Activated CD8-positive, alpha-beta memory T cell treated with anti-CD3 and anti-CD28 coated beads for 36 hours (primary cell): ENCODE results near the gene SEMA3B. TPM values are rescaled to one million over a fixed set of nuclear protein-coding genes. Genes with fewer than 3 reads are reported as not detected.

Experiments
- CTCF ChIA-PET: fragments of 350-600 bp; sonication (Branson Sonifier 250); formaldehyde crosslinking; loops from one replicate; lab custom pipeline; 2021; ENCODE audit warnings: antibody characterized with exemption; lab: Charles Lee
- POLR2A ChIA-PET: fragments of 350-600 bp; sonication (Branson Sonifier 250); formaldehyde crosslinking; loops from one replicate; lab custom pipeline; 2021; ENCODE audit warnings: antibody characterized with exemption; lab: Charles Lee
- total RNA-seq, 2 experiments: library from RNA; stranded (reverse); gene quantifications; one replicate each; pipeline ENCODE4 v1.2.3, GENCODE V29; 2021

Gene SEMA3B
- total RNA-seq, 2 experiments from 2014 or later, result 0.40 to 0.46 TPM

DNA sequence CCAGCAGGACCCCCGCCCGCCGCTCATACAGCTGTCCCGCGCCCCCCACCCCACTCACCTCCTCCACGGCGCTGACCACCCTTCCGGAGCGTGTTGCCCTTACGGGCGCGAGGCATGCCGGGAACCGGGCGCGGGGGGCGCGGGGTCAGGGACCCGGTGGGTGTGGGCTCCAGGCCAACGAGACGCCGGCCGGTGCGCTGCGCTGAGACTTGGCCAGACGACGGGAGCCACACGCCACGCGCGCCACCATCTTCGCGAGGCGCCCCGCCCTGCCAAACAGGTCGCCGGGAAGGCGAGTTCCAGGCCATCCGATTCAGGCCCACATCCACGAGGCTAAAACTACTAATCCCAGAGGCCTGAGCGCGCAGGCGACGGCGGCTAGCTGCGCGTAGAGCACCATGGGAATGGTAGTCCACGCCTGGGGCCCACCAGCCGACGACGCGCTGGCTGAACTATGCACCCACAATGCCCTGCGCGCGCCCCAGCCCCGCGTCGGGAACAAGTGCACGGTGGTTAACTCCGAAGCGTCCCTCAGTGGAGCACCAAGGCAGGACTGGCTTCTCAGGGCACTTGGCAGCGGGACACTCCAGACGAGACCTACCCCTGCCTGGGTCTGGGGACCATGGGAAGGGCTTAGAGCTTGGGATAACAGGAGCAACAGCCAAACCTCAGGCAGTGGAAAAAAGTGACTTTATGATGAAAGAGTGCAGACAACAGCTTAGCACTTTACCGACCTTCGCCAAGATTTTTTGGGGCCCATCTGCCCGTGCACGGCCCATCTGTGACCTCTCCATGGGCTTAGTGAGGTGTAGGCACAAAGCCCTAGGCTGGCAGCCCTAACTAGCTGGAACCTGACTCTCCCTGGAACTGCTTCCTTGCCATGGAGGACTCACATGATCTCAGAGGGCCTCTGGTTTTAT is 23.5 kb downstream of the SEMA3B start, which contains the start of gene IFRD2:
Gene IFRD2, minus strand, starts transcription at position 271 of the 920 bp plus-strand sequence. Its CDS starts 155 bp downstream, at position 116.
- CTCF ChIA-PET, result interaction anchor here (0.6 to 2.3 kb wide), 10 partner anchors 17 to 112 kb away, joined by 3 to 11 read pairs (median 4); partner anchors contain the start of gene GNAI2
- POLR2A ChIA-PET, result interaction anchor here (0.5 to 1.4 kb wide), 13 partner anchors 10 to 60 kb away, joined by 3 to 9 read pairs (median 4); partner anchors contain the start of genes CYB561D2, LSMEM2 and NPRL2

DNA sequence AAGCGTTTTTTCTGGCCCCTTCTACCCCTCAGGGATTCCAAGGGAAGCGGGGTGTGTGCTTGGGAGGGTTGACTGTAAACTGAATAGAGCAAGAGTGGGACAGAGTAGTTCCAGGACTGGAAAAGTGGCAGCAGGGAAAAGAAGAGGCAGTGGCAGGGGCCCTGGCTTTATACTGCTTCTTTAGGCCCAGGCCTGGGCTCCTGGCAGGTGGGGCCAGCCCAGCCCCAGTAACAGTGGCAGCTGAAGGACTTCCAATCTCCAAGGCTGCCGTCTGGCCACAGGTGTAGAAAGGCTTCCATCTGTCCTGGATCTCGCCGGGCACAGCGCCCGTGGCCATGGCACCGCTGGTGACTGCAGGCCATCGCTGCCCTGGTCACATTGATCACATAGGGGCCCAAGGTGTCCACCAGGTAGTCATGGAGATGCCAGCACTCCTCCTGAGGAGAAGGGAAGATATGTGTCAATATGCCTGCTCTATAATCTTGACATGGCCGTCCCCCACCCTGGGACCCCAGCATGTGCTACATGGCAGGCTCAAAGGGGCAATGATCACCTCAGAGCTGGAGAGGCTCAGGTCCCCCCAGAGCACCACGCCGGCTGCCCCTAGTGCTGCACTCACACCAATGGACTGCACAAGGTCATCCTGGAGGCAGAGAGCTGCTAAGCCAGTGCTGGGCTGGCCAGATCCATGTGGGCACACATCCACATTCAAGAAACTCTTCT is 24.3 kb downstream of the SEMA3B start:
- CTCF ChIA-PET, result interaction anchor here (1.0 to 1.3 kb wide), 4 partner anchors 43 to 85 kb away, joined by 3 to 6 read pairs (median 3); partner anchors contain the start of gene GNAI2
- POLR2A ChIA-PET, result interaction anchor here (0.5 to 1.3 kb wide), 4 partner anchors 12 to 47 kb away, joined by 3 to 9 read pairs (median 4); no protein-coding TSS in a partner anchor

DNA sequence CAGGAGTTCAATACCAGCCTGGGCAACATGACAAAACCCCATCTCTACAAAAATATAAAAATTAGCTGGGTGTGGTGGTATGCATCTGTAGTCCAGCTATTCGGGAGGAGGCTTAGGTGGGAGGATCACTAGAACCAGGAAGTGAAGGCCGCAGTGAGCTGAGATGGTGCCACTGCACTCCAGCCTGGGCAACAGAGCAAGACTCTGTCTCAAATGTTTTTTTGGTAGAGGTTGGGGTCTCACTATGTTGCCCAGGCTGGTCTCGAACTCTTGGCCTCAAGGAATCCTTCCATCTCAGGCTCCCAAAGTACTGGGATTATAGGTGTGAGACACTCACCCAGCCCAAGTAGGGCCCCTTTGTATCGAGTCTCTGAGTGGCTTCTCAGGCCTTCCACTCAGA is 25.1 kb downstream of the SEMA3B start:
- ChIA-PET CTCF (no interaction called here), POLR2A (no interaction called here)

DNA sequence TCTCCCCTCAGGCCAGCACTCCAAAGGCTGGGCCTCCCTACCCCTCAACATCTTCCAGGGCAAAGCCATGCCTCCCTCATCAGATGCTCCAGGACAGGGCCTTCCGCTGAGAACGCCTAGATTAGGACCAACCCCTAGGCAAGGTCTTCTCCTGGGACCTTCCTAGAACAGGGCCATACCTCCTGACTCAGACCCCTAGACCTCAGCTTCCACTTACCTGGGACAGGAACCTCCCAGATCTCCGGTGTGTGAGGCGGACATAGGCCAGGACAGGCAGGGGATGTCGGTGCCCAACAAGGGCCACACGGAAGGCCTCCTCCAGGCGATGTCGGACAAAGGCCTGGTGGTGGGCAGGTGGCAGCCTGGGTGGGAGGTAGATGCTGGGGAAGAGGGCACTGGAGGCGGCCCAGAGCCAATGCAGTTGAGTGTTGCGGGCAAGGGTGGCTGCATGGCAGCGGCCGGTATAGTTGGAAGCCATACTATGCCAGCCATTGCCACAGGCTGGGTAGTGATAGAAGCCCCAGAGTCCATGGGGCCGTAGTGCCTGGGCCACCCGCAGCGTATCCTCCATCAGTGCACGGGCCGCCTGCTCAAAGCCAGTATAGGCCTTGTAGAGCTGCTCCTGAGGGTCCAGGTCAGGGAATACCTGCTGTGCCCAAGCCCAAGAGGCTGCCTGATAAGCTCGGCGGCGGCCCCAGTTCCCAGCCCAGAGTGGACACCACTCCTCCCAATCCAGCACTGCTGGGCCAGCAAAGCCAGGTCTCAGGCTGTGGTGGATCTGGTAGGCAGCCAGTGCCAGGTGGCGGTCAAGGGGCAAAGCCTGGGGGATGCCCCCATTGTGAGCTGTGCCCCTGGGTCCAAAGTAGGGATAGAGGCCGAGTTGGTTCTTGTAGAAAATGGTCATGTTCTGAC is 25.8 kb downstream of the SEMA3B start:
- CTCF ChIA-PET, result no interaction called here

DNA sequence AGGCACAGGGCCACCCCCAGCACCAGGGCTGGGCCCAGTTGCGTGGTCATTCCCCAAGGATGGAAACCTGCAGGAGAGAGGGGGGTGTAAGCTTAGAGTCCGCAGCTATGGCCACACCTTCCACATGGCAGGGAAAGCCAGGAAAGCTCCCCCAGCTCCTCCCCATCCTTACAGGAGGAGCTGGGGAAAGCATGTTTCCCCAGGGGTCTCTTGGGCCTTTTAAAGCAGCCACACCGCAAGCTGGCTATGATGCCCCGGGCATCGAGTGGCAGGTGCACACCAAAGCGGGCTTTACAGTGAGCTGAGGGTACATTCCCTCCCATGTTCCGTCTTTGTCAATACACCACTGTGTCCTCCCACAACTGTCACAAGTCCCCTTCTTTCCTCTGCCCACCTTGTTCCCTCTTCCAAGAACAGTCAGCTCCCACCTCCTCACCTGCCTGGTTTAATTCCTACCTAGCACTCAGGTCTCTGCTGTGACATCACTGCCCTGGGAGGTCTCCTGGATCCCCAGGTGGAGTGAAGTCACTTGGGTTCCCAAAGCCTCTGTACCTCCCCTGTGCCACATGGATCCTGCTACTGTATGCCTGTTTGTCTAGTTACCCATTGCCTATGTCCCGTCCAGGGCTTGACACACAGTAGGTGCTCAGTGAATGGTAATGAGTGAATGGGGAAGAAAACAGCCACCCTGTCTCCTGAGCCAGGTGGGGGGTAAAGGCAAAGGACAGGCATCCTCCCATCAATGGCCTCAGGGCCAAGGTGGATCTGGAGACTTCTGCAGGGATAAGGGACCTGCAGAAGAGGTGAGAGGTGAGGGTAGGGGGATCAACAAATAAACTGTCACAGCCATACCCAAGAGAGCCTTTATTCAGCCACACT is 26.8 kb downstream of the SEMA3B start:
- CTCF ChIA-PET, result no interaction called here
- POLR2A ChIA-PET, result no interaction called here

More for the DNA sequence above, 25.8 kb downstream of the SEMA3B start:
- POLR2A ChIA-PET, result no interaction called here

DNA sequence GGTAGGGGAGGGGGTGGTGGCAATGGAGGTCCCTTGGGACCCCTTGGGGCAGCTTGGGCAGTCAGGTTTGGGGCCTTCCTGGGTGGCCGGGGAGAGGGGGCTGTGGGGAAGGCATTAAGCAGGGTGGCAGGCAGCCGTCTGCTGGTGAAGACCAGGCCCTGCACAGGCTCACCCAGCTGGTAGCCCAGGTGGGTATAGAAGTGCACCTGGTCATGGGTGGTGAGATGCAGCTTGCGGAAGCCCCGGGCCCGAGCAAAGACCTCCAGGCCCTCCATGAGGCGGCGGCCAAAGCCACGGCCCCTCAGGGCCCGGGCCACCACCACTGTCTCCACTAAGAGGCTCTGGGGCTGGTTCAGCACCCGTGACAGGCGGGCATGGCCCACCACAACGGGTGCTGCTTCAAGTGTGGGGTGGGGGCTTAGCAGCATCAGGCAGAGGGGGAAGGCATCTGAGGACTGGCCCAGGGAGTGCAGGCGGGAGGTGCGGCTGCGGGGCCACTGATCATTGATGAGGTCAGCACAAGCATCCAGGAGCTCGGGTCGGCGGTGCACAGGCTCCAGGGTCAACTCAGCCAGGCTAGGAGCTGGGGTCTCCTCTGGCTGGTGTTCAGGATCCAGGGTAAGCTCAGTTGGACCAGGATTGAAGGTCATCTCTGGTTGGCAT is 27.9 kb downstream of the SEMA3B start:
- POLR2A ChIA-PET, result interaction anchor here (0.9 kb wide), 1 partner anchor 40 kb away, joined by 4 read pairs; no protein-coding TSS in a partner anchor
- CTCF ChIA-PET, result interaction anchor here (0.6 kb wide), 1 partner anchor 25 kb away, joined by 3 read pairs; no protein-coding TSS in a partner anchor

DNA sequence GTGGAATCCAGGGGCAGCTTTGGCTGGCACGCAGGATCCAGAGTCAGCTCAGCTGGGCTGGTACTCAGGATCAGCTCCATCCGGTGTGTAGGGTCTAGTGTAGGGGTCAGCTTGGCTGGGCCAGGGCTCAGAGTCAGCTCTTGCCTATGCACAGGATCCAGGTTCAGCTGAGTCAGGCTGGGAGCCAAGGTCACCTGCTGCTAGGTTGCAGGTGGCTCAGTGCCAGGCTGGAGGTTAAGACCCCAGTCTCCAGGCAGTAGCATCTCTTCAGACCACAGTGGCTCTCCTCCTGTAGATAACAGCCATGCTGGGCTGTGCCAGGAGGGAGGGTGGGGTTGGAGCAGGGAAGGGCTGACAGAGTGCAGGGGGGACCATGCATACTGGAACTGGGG is 28.4 kb downstream of the SEMA3B start:
- ChIA-PET POLR2A (interaction anchor here (0.9 kb wide), 1 partner anchor 39 kb away, joined by 4 read pairs; no protein-coding TSS in a partner anchor), CTCF (interaction anchor here (3.0 kb wide), 1 partner anchor 27 kb away, joined by 11 read pairs; no protein-coding TSS in a partner anchor)

DNA sequence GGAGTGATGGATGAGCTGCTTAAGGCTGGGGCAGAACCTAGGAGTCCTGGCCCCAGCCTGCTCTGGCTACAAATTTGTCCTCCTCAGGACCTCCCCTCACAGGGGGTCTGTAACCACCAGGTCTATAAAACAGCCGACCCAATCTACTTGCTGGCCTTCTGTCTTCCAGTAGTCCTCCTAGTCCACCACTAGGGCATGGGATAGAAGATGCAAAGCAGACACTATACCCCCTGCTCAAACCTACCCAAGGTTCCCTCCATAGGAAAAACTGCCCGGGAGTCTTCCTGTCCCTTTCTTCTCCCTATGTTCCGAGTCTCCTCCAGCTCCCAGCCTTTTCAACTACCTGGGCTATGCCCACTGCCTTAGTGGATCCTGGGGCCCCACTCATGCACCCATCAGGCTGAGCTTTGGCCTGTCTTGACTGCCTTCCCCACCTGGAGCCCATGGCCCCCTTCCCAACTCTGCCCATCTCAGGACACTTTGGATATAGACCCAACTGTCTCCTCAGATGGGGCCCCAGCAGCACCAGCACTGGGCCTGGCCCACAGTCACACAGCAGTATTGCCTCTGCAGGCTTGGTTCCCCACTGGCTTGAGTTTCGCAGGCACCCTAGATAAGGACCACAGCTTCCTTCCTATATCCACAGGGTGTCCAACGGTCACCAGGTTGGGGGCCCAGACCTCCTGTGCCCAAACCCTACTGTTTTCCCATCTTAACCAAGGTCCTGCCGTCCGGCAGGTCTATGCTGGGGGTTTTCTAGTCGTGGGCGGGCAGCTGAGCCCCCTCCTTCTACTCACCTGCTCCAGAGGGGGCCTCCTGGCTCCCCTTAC is 29.2 kb downstream of the SEMA3B start:
- CTCF ChIA-PET, result interaction anchor here (0.6 to 3.0 kb wide), 8 partner anchors 9 to 176 kb away, joined by 3 to 16 read pairs (median 6); partner anchors contain the start of gene TUSC2
- POLR2A ChIA-PET, result interaction anchor here (0.5 to 2.3 kb wide), 7 partner anchors 10 to 50 kb away, joined by 3 to 17 read pairs (median 4); no protein-coding TSS in a partner anchor

DNA sequence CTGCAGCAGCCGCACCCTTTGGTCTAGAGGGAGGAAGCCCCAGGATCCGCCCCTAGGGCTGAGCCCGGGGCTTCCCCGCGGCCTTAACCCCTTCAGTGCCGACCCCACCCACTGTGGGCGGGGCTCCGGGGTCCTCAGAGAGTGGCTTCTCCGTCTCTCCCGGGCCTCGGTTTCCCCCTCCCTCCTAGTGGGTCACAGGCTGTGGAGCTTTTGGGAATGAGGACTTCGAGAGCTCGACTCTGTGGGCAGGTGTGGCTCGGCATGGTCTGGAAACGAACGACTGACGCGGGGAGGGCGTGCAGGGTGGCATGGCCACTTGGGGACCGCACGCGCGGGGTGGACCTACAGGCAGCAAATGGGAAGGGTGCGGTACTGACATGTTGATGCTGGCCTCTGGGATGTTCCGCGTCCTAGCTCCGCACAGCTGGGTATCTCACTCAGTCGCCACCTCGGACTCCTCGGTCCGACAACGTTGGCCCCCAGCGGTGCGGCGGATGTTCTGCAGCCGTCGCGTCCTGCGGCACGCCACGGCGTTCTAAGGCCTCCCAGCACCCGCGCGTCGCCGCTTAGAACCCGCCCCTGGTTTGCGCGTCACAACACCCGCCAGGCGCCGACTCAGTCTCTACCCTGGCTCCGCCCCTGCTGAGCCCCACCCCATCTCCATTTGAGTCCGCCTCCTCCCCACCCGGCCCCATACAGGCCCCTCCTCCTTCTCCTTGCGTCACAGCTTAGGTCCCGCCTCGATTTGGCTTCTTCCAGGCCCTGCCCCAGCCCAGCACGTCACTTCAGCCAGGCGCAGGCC is 30.1 kb downstream of the SEMA3B start, which contains the start of the genes HYAL3 and NAA80:
Gene HYAL3, minus strand, starts transcription at position 570 of the 802 bp plus-strand sequence. CDS start 3,803 bp downstream, outside the sequence.
Gene NAA80, minus strand, starts transcription at position 570 of the 802 bp plus-strand sequence. CDS start 1,942 bp downstream, outside the sequence.
- ChIA-PET POLR2A (interaction anchor here (0.6 to 2.3 kb wide), 11 partner anchors 10 to 1201 kb away, joined by 3 to 17 read pairs (median 6); partner anchors contain the start of genes CYB561D2, DCAF1, HYAL2 and NPRL2), CTCF (interaction anchor here (1.0 to 3.0 kb wide), 9 partner anchors 10 to 177 kb away, joined by 3 to 16 read pairs (median 5); partner anchors contain the start of gene TUSC2)

DNA sequence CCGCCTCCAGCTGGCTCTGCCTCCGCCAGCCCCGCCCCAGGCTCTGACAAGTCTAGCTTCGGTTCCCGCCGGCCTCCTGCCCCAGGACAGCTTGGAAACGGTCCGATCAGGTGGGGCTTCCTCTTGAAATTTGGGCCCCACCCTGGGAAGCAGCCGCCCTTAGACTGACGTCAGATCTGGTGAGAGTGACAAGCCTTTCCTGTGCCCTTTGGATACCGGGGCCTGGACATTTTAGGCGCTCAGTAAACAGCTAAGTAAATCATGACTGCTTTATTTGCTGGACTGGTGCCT is 30.6 kb downstream of the SEMA3B start:
- POLR2A ChIA-PET, result interaction anchor here (0.6 to 2.3 kb wide), 10 partner anchors 11 to 1200 kb away, joined by 3 to 17 read pairs (median 6); partner anchors contain the start of genes CYB561D2, DCAF1, HYAL2 and NPRL2
- CTCF ChIA-PET, result interaction anchor here (1.2 to 3.0 kb wide), 7 partner anchors 15 to 177 kb away, joined by 3 to 16 read pairs (median 5); no protein-coding TSS in a partner anchor

DNA sequence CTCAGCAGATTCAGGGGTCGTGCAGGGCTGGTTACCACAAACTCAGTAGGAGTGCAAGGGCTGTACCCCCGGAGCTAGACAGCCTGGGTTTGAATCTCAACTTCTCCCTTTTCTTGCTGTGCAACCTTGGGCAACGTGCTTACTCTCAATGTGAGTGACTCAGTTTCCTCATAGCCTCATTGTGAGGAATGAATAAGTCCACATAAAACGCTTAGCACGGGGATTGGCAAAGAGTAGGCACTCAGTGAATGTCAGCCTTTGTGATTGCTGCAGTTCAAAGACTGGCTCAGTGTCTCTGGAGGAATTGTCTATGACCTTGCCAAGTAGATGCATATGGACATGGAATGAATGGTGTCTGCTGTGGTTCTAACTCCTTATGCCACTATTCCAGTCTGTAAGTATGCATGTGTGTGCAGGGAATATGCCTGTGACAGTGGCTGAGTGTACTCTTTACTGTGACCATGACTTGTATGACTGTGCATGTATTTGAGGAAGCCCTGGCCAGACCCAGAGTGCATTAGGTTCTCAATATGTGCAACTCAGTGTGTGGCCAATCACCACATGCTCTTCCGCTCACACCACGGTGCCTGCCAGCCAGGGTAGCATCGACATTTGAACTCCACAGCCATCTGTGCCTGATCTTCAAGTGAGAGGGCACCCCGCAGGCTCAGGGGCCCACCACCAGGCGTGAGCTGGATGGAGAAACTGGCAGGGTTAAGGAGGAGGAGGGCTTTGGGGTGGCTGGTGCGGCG is 31.2 kb downstream of the SEMA3B start:
- ChIA-PET POLR2A (interaction anchor here (0.6 to 2.3 kb wide), 9 partner anchors 22 to 1200 kb away, joined by 3 to 17 read pairs (median 6); partner anchors contain the start of genes CYB561D2, DCAF1, HYAL2 and NPRL2), CTCF (interaction anchor here (1.2 to 3.0 kb wide), 7 partner anchors 14 to 178 kb away, joined by 3 to 16 read pairs (median 5); no protein-coding TSS in a partner anchor)

DNA sequence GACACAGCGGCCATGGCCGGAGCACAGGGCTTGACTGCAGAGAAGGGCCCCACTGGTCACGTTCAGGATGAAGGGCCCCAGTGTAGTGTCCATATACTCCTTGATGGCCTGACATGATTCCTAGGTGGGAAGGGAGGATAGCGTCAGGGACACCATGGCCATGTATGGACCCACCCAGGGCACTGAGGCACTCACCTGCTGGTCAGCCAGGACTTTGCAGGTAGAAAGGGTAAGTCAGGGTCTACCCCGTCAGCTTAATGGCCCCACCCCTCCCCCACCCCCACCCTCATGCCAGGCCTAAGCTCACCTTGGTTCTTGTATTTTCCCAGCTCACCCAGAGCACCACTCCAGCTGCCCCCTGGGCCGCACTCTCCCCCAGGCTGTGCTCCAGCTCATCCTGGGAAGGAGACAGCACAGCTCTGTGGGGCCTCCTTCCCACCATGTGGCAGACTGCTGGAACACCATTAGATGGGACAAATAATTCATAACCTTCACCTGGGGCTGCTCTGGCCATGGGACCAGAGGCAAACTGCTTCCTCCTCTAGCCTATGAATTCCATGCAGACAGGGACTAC is 31.8 kb downstream of the SEMA3B start:
- CTCF ChIA-PET, result interaction anchor here (0.6 kb wide), 1 partner anchor 23 kb away, joined by 4 read pairs; no protein-coding TSS in a partner anchor

More for the DNA sequence above, 31.8 kb downstream of the SEMA3B start:
- POLR2A ChIA-PET, result no interaction called here
